AG04450 (cell line): ENCODE measurements around the gene COL13A1. TPM values are rescaled to one million over a fixed set of nuclear protein-coding genes. Genes with fewer than 3 reads are reported as not detected.

ENCODE experiments used
- CTCF ChIA-PET: fragments of 300-600, 350-600 bp; formaldehyde crosslinking; extraction: SDS; loops from one replicate; lab custom pipeline; 2022; ENCODE audit warnings: antibody characterized with exemption, inconsistent platforms; lab: Charles Lee
- POLR2A ChIA-PET: fragments of 350-600 bp; formaldehyde crosslinking; extraction: SDS; loops from one replicate; lab custom pipeline; 2021; ENCODE audit warnings: antibody characterized with exemption, inconsistent platforms; lab: Yijun Ruan, JAX
- DNase-seq: peaks from one replicate; pipeline ENCODE4 v3.0.0-alpha.2; 2011; ENCODE audit warnings: low read depth, low spot score
- H3K27ac ChIP-seq: one replicate; pipeline ENCODE4 v1.5.1; 2012; ENCODE audit warnings: low read depth, low read length, control low read depth
- H3K27me3 ChIP-seq: one replicate; pipeline ENCODE4 v1.6.0; 2012; ENCODE audit warnings: low read length; ENCODE audit not compliant: control insufficient read depth, insufficient read depth
- H3K4me3 ChIP-seq: 2 replicates; pipeline ENCODE4 v1.5.1; 2011; ENCODE audit warnings: mild to moderate bottlenecking, low read depth, low read length, control low read depth
- H3K9me3 ChIP-seq: 2 replicates; pipeline ENCODE4 v1.5.1; 2012; ENCODE audit warnings: low read length; ENCODE audit not compliant: control insufficient read depth, insufficient read depth
- CTCF ChIP-seq: IDR thresholded peaks from 2 replicates; pipeline ENCODE4 v1.5.1; 2011; ENCODE audit warnings: low read depth, low read length, control low read depth, inconsistent platforms
- polyA plus RNA-seq: library from polyadenylated mRNA; depleted of rRNA; stranded (reverse); fragments of >200 nt; gene quantifications from 2 replicates; pipeline ENCODE4 v1.2.3, GENCODE V29; 2011

The COL13A1 gene
- polyA plus RNA-seq, 1 experiment: 13.1 TPM

- no peak overlapping the region for H3K27ac ChIP-seq
- H3K9me3 ChIP-seq: no peaks in the 10 kb centered on the region
- H3K4me3 ChIP-seq: no peak overlapping the region
- DNase-seq: no peak
- ChIA-PET CTCF (no interaction called here), POLR2A (no interaction called here)
- no peak for TF ChIP-seq CTCF
- H3K27me3 ChIP-seq: peaks cover 2% of the 10 kb centered on the region
Observed at GRCh38 chr10:69988094-69988493, 186.4 kb downstream of the COL13A1 start.

- no peak for DNase-seq
- peaks cover 10% of the 10 kb centered on the region for H3K27me3 ChIP-seq
Observed at GRCh38 chr10:69991151-69991550, 189.4 kb downstream of the COL13A1 start.

GRCh38 chr10:69994262-69994661, 192.6 kb downstream of the COL13A1 start:
- ChIA-PET POLR2A (no interaction called here), CTCF (interaction anchor here (2.2 kb wide), 1 partner anchor 36 kb away, joined by 6 read pairs; no protein-coding TSS in a partner anchor)
- no peak overlapping the region for H3K27ac ChIP-seq
- no peak for TF ChIP-seq CTCF
- H3K4me3 ChIP-seq: no peak overlapping the region
- no peak for DNase-seq
- no peaks in the 10 kb centered on the region for H3K9me3 ChIP-seq
- H3K27me3 ChIP-seq: peaks cover 15% of the 10 kb centered on the region

More at GRCh38 chr10:69991151-69991550, 189.4 kb downstream of the COL13A1 start:
- no peaks in the 10 kb centered on the region for H3K9me3 ChIP-seq
- no peak for TF ChIP-seq CTCF
- POLR2A ChIA-PET: no interaction called here
- no peak overlapping the region for H3K27ac ChIP-seq
- CTCF ChIA-PET: no interaction called here
- no peak overlapping the region for H3K4me3 ChIP-seq

GRCh38 chr10:69996611-69997010, 194.9 kb downstream of the COL13A1 start:
- H3K27me3 ChIP-seq: peaks cover 14% of the 10 kb centered on the region
- no peak for TF ChIP-seq CTCF
- no peak overlapping the region for H3K27ac ChIP-seq
- H3K4me3 ChIP-seq: no peak overlapping the region
- no peaks in the 10 kb centered on the region for H3K9me3 ChIP-seq
- DNase-seq: no peak
- CTCF ChIA-PET: interaction anchor here (0.6 to 1.0 kb wide), 2 partner anchors 37 to 207 kb away, joined by 3 to 6 read pairs; no protein-coding TSS in a partner anchor
- POLR2A ChIA-PET: no interaction called here

- no peak for DNase-seq
- Histone ChIP-seq H3K27ac (no peak overlapping the region), H3K9me3 (no peaks in the 10 kb centered on the region), H3K4me3 (no peak overlapping the region), H3K27me3 (peaks cover 17% of the 10 kb centered on the region)
- no peak for TF ChIP-seq CTCF
- POLR2A ChIA-PET: no interaction called here
- CTCF ChIA-PET: interaction anchor here (1.1 kb wide), 1 partner anchor 199 kb away, joined by 3 read pairs; no protein-coding TSS in a partner anchor
Observed at GRCh38 chr10:70000262-70000661, 198.6 kb downstream of the COL13A1 start.
